Femur (tissue), 1 donor: ENCODE measurements around the gene PAK1.

Experiments
- DNase-seq: peaks from one replicate; pipeline ENCODE4 v3.0.0-alpha.2; 2017

The PAK1 gene

GRCh38 chr11:77431813-77432212, 42.1 kb downstream of the PAK1 start:
- no peak for DNase-seq

GRCh38 chr11:77428598-77428997, 45.3 kb downstream of the PAK1 start:
- DNase-seq = no peak

DNA sequence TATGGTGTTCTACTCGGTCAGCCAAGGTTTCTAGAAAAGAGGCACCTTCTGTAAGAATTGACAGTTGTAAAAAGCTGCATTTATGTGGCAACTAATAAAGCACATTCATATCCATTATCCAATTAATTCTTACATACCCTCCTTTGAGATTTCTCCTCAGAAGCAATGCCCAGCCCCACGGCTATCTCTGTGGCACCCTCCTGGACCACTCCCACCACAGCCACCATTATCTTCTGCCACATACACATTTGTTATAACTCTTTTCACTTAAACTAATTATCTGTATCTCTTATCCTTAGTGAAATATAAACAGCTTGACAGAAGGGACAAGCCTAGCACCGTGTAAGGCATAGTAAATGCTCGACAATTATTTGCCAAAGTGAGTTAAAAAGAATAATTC, 48.5 kb downstream of the PAK1 start:
- DNase-seq = no peak

DNA sequence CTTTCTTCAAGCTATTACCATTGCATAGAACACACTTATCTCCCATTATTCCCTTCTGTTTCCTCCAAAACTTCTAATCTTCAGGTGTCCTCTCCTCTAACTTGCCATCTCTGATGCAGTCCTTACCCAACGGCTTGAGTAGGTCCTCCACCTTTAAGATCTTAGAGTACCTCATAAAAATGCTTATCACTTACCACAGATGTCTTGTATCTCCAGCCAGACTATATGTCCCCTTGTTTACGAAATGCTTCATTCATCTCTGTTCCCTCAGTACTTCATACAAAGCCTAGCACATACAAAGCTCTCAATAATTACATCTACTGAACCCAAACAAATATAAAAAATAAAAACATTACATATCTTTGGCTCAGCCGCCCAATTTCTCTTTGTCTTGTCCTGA, 49.2 kb downstream of the PAK1 start:
- no peak for DNase-seq

- DNase-seq = no peak
These were observed 50.3 kb downstream of the PAK1 start for GRCh38 chr11:77423624-77424023.

GRCh38 chr11:77422687-77423086, 51.2 kb downstream of the PAK1 start:
- no peak for DNase-seq

DNA sequence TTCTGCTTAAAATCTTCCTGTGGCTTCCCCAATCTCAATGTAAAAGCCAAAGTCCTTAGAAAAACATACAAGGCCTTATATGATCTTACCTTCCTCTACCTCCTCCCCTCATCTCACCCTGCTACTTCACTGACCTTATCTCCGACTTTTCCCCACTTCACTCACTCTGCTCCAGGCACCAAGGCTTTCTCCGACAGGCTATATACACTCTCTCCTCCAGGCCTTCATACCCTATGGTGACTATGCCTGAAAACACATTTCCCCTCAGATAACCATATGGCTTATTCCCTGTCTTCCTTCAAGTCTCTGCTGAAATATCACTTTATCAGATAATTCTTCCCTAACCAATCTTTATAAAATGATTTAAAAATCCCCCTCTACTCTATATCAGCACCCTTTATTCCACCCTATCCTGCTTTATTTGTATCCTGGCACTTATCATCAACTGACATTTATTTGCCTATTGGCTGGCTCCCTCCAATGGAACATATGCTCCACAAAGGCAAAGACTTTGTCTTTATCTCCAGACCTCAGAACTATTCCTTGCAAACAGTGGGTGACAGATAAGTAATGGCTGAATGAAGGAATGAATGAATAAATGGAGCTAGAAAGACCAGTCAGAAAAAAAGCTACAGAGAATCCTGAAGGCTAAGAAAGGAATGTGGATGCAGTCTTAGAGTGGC, 52.7 kb downstream of the PAK1 start:
- DNase-seq = no peak

- no peak for DNase-seq
These were observed 54.8 kb downstream of the PAK1 start for GRCh38 chr11:77418971-77419597.

DNA sequence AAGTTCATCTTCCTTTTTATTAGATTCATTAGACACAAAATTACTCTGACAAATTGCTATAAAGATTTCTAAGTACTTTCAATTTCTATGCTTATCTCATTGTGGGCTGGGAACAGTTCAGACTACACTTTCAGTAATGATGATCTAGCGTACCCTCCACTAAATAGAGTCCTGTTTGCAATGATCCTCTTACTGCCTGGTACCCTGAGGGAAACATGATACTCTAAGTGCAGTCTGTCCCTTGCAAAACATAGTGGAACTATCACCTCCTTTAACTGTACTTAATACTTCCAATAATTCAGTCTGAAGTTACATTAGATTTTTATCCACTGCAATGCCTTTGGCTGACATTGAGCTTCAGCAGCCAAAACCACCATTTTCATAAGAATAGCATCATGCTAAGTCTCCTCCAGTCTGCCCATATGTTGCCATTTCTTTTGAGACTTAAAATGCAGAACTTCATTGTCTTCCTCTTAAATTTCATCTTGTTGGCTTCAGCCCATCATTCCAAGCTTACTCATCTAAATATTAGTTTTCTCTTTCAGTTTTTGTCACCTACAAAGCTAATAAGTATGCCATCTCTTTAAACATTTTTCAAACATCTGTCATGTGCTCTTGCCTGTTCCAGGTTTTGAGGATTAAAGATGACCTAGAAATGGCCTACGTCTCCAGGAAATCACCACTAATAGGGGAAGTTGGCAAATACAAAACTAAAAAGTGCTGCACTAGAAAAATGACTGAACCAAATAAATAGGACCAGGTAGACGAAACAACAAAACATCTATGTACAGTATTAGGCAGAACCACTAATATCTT, 55.5 kb downstream of the PAK1 start:
- no peak for DNase-seq

DNA sequence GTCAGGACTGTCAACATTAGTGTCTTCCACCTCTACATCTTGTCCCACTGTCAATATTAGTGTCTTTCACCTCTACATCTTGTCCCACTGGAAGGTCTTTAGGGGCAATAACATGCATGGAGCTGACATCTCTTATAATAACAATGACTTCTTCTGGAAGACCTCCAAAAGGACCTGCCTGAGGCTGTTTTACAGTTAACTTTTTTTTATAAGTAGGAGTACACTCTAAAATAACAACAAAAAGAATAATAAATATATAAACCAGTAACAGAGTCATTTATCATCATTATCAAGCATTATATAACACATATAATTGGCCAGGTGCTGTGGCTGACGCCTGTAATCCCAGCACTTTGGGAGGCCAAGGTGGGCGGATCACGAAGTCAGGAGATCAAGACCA, 57.5 kb downstream of the PAK1 start:
- no peak for DNase-seq

DNA sequence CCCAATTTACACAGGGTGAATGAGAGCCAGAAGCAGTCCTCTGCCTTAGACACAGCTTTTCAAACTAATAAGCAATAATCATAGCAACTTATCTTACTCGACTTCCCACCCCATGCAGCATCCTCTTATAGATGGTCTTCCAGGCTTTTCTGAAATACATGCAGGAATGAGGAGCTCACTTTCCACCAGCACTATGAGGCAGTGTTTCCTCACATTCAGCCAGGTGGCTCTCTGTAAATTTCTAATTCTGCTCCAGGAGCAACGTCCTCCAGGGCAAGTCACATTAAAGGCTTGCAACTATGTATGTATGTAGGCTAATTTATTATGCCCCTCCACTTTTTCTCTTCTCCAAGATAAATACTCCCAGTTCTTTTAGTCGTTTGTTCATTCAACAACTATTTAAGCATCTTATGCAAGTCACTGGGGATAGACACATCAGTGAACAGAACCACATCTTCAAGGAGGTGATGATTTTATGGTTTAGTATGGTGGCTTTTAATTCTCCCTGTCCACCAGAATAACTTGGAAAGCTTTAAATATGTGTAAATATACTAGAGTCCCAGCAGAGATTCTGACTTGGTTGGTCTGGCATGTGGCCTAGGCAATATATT, 59.9 kb downstream of the PAK1 start:
- DNase-seq = no peak

- DNase-seq = no peak
These were observed 61.1 kb downstream of the PAK1 start for GRCh38 chr11:77412814-77413213.

- DNase-seq = peak; percentile 94
These were observed 62.0 kb downstream of the PAK1 start for GRCh38 chr11:77411717-77412441.

GRCh38 chr11:77411137-77411707, 62.7 kb downstream of the PAK1 start:
- peak; percentile 49 for DNase-seq

GRCh38 chr11:77410076-77410827, 63.6 kb downstream of the PAK1 start:
- no peak for DNase-seq

GRCh38 chr11:77409046-77409445, 64.8 kb downstream of the PAK1 start:
- no peak for DNase-seq

DNA sequence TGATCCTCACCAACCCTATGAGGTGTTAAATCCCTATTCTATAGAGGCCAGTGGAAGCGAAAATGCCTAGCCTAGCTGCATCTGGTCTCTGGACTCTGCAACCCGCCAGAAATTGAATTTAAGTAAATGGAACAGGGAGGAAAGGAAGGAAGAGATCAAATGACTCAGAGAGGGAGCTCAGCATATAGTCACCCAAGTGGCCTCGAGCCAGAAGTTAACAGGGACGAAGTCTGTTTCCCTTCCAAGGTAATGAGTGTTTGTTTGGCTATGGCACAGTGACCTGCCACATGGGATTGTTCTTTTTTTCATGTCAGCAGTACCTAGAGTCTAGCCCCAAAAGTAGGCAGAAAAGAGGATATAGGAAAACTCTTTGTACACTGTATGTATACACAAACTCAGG, 66.3 kb downstream of the PAK1 start:
- peak; percentile 54 for DNase-seq

DNA sequence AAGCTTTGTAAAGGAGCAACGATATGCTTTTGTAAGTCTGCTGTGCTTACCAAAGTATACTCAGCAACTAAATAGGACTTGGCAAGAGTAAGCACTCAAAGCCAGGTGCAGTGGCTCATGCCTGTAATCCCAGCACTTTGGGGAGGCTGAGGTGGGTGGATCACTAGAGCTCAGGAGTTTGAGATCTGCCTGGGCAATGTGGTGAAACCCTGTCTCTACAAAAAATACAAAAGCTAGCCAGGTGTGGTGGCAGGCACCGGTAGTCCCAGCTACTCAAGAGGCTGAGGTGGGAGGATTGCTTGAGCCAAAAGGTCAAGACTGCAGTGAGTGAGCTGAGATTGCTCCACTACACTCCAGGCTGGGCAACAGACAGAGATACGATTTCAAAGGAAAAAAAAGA, 67.5 kb downstream of the PAK1 start:
- no peak for DNase-seq

GRCh38 chr11:77403211-77403610, 70.7 kb downstream of the PAK1 start:
- DNase-seq = no peak

GRCh38 chr11:77402218-77402556, 71.7 kb downstream of the PAK1 start:
- no peak for DNase-seq

GRCh38 chr11:77401486-77402217, 72.2 kb downstream of the PAK1 start:
- no peak for DNase-seq
